GM12878 (cell line): ENCODE results near the gene XRRA1. TPM values are rescaled to one million over a fixed set of nuclear protein-coding genes. Genes with fewer than 3 reads are reported as not detected.

Experiments
- ATAC-seq: fragments of 200-7000 bp; cut with Tn5 transposase; 3 replicates; pipeline ENCODE4 v1.9.1; 2020; ENCODE audit warnings: mild to moderate bottlenecking, moderate library complexity
- BruUV-seq: library from RNA; stranded (reverse); fragments of 400-500 nt; replicated peaks from 2 replicates; lab custom pipeline; 2021; lab: Mats Ljungman, UMichigan
- CTCF ChIA-PET: fragments of 300-600 bp; sonication (Branson Sonifier 250); formaldehyde crosslinking; extraction: SDS; loops from one replicate; lab custom pipeline; 2021; ENCODE audit warnings: inconsistent platforms; lab: Yijun Ruan, JAX
- POLR2A ChIA-PET: fragments of 350-600 bp; formaldehyde crosslinking; extraction: SDS; loops from one replicate; lab custom pipeline; 2021; ENCODE audit warnings: inconsistent platforms; lab: Charles Lee
- RAD21 ChIA-PET: fragments of 300-600 bp; sonication (Branson Sonifier 250); formaldehyde crosslinking; loops from one replicate; lab custom pipeline; 2023; ENCODE audit warnings: antibody characterized with exemption; ENCODE audit not compliant: unreplicated experiment; lab: Charles Lee
- SMC1A ChIA-PET: fragments of 300-600 bp; sonication (Branson Sonifier 250); formaldehyde crosslinking; loops from one replicate; lab custom pipeline; 2023; ENCODE audit not compliant: unreplicated experiment, uncharacterized antibody; lab: Charles Lee
- DNase-seq: peaks from one replicate; pipeline ENCODE4 v3.0.0-alpha.2; 2011; ENCODE audit warnings: low read depth, low spot score
- FAIRE-seq: peaks from 3 replicates; lab custom pipeline; 2011; peaks lifted over from hg19 to GRCh38; lab: Jason Lieb, UNC
- H2AFZ ChIP-seq: 2 replicates; pipeline ENCODE4 v1.6.0; 2011; ENCODE audit warnings: low read depth, low read length, control low read depth; ENCODE audit not compliant: control insufficient read depth
- H3K27ac ChIP-seq: 2 replicates; pipeline ENCODE4 v1.5.1; 2011; ENCODE audit warnings: control low read depth; ENCODE audit not compliant: control insufficient read depth, insufficient read depth
- H3K27me3 ChIP-seq, 2 experiments: replicated peaks in 1 of 2; 2 replicates each; pipeline versions ENCODE4 v1.6.0 to v1.6.1; 2011; ENCODE audit warnings: low read length in 1 of 2; ENCODE audit not compliant: control insufficient read depth in 2 of 2, insufficient read depth in 2 of 2
- H3K36me3 ChIP-seq, 2 experiments: 2 replicates each; pipeline ENCODE4 v1.5.1; 2011; ENCODE audit warnings: low read length in 1 of 2; ENCODE audit not compliant: control insufficient read depth in 2 of 2, insufficient read depth in 2 of 2
- H3K4me1 ChIP-seq: 2 replicates; pipeline ENCODE4 v1.6.1; 2011; ENCODE audit warnings: mild to moderate bottlenecking, low read length, moderate library complexity, mixed read lengths; ENCODE audit not compliant: control insufficient read depth, insufficient read depth
- H3K4me2 ChIP-seq: 2 replicates; pipeline ENCODE4 v1.6.0; 2011; ENCODE audit warnings: control low read depth; ENCODE audit not compliant: control insufficient read depth, insufficient read depth
- H3K4me3 ChIP-seq: fragments of 200-600 bp; sonication (generic); 2 replicates; pipeline ENCODE4 v1.5.1; 2016
- H3K79me2 ChIP-seq: 2 replicates; pipeline ENCODE4 v1.6.0; 2011; ENCODE audit warnings: low read length; ENCODE audit not compliant: control insufficient read depth, insufficient read depth
- H3K9ac ChIP-seq: 2 replicates; pipeline ENCODE4 v1.8.0; 2011; ENCODE audit warnings: low read length, control low read depth, mixed read lengths; ENCODE audit not compliant: control insufficient read depth, insufficient read depth
- H3K9me3 ChIP-seq: replicated peaks from 3 replicates; pipeline ENCODE4 v1.5.1; 2011; ENCODE audit warnings: mild to moderate bottlenecking, low read length; ENCODE audit not compliant: control insufficient read depth, insufficient read depth
- H4K20me1 ChIP-seq: 2 replicates; pipeline ENCODE4 v1.6.0; 2011; ENCODE audit not compliant: control insufficient read depth, insufficient read depth
- ATF7 ChIP-seq: fragments of 450-650 bp; IDR thresholded peaks from 2 replicates; pipeline ENCODE4 v1.6.1; 2016; ENCODE audit warnings: low read depth, mild to moderate bottlenecking
- HDAC6 ChIP-seq: fragments of 200-600 bp; sonication (generic); IDR thresholded peaks from one replicate; pipeline ENCODE4 v1.8.0; 2017; ENCODE audit warnings: antibody characterized with exemption; ENCODE audit not compliant: unreplicated experiment
- MXI1 ChIP-seq: fragments of 150-350 bp; IDR thresholded peaks from 2 replicates; pipeline ENCODE4 v1.6.1; 2011; ENCODE audit warnings: low read depth, mild to moderate bottlenecking, inconsistent platforms, low read length, improper control_type of control experiment
- NFIC ChIP-seq: IDR thresholded peaks from 2 replicates; pipeline ENCODE4 v1.6.1; 2012; ENCODE audit warnings: low read depth, mild to moderate bottlenecking, inconsistent platforms, low read length, moderate library complexity
- SUPT20H ChIP-seq: IDR thresholded peaks from 2 replicates; pipeline ENCODE4 v1.6.1; 2011; ENCODE audit warnings: low read depth, mild to moderate bottlenecking, low read length, moderate library complexity, borderline replicate concordance; ENCODE audit not compliant: control insufficient read depth
- ZSCAN29 ChIP-seq: fragments of 450-650 bp; IDR thresholded peaks from 2 replicates; pipeline ENCODE4 v1.6.1; 2017; ENCODE audit warnings: mild to moderate bottlenecking, moderate library complexity
- WGBS: methylation state at CpG from one replicate; pipeline ENCODE4 v1.1.6; 2016; ENCODE audit warnings: low lambda C conversion rate; ENCODE audit not compliant: insufficient replicate concordance, insufficient coverage; ENCODE audit errors: missing lambda C conversion rate; 5-methylcytosine and 5-hydroxymethylcytosine counted together
- in situ Hi-C: fragments of 300-500 bp; cut with MboI; formaldehyde crosslinking; loops from 9 replicates; pipeline ENCODE4 v1.14.3; 2018; ENCODE audit warnings: mixed read lengths
- intact Hi-C: fragments of 100-400 bp; cut with micrococcal nuclease; formaldehyde crosslinking; loops from one replicate; pipeline ENCODE4 v1.14.2; 2022; ENCODE audit not compliant: unreplicated experiment
- polyA plus RNA-seq, 11 experiments: library from polyadenylated mRNA; depleted of rRNA in 4 of 11; unstranded in 6 of 11; stranded (reverse) in 5 of 11; fragments of >200 nt; fragmentation: Nextera tagmentation in 4 of 11; fragmentation: Illumina TruSeq in 1 of 11; extraction: Ambion mirVana in 4 of 11; extraction: Trizol in 1 of 11; gene quantifications; 1 replicate in 1 of 11; 2 replicates in 10 of 11; pipeline versions ENCODE4 v1.2.1 to v1.2.3, GENCODE V29; 2011 to 2016; ENCODE audit warnings: inconsistent platforms in 2 of 11, missing spikeins in 2 of 11, low read depth in 1 of 11
- total RNA-seq, 4 experiments: library from RNA; depleted of rRNA in 3 of 4; stranded (reverse); fragments of >200 nt in 3 of 4; fragmentation: Illumina TruSeq in 1 of 4; extraction: Trizol in 1 of 4; gene quantifications; 2 replicates each; pipeline versions ENCODE4 v1.2.1 to v1.2.3, GENCODE V29; 2013 to 2021
- TF ChIP-seq, protein P1 (sequence below): IDR thresholded peaks from 2 replicates; pipeline ENCODE4 v1.6.1; 2012; ENCODE audit warnings: improper control_type of control experiment, low read depth, low read length; ENCODE audit not compliant: insufficient replicate concordance
- TF ChIP-seq, protein P2 (sequence below): fragments of 150-350 bp; IDR thresholded peaks from 2 replicates; pipeline ENCODE4 v1.6.1; 2014; ENCODE audit warnings: mild to moderate bottlenecking, low read depth, low read length
- TF ChIP-seq, protein P3 (sequence below): IDR thresholded peaks from 2 replicates; pipeline ENCODE4 v1.6.1; 2012; ENCODE audit warnings: low read length, inconsistent platforms
- TF ChIP-seq, protein P4 (sequence below): fragments of 150-350 bp; IDR thresholded peaks from 2 replicates; pipeline ENCODE4 v1.6.1; 2016; ENCODE audit warnings: low read depth, low read length

XRRA1 gene
- total and polyA plus RNA-seq, 10 of the 15 experiments (the other 5 are each of a cell fraction or from before 2014, with no cell fraction given) = 2.5 to 8.8 (median 4.6) TPM

DNA sequence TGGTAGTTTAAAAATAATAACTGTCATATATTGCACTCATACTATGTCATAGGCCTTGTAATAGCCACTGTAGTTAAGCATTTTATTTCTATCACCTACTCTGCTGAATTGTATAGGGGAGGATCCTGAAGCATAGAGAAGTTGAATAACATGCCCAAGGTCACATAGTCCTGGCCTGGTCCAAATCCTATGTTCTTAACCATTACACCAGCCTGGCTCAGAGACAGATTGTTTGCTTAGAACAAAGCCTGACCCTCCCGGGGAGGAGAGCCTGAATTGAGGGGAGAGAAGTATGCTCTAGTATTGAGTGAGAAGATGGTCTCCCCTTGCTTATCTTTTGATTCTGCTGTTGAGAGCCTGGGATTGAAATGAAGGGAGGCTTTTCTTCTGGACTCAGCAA lies 42.0 kb upstream of the XRRA1 start:
- intact Hi-C loops = no loop called here
- POLR2A ChIA-PET = no interaction called here
- Histone ChIP-seq H3K36me3 (peaks cover 0 to 12% of the 10 kb centered on the region in 2 experiments; a peak in 3 of 4 replicates), H3K4me3 (peak overlapping the region; percentile 100; the same call in 1 of the 2 replicates), H2AFZ (no peak overlapping the region), H3K79me2 (peaks cover 37% of the 10 kb centered on the region), H4K20me1 (no peaks in the 10 kb centered on the region), H3K9me3 (no peaks in the 10 kb centered on the region), H3K4me1 (peaks cover 13% of the 10 kb centered on the region), H3K27me3 (no peaks in the 10 kb centered on the region), H3K9ac (no peak overlapping the region), H3K27ac (no peak overlapping the region), H3K4me2 (peak overlapping the region; percentile 72; the same call in 1 of the 2 replicates)
- DNase-seq = no peak
- 77% methylated on average over 1 of the region's 1 CpG for WGBS
- RAD21 ChIA-PET = no interaction called here
- BruUV-seq = no TSS peak
- FAIRE-seq = no peak
- in situ Hi-C loops = no loop called here
- SMC1A ChIA-PET = no interaction called here
- CTCF ChIA-PET = interaction anchor here (1.3 kb wide), 1 partner anchor 11 kb away, joined by 3 read pairs; no protein-coding TSS in a partner anchor
- ATAC-seq = no peak
- TF ChIP-seq MXI1 = no peak
- TF ChIP-seq, protein P1, sequence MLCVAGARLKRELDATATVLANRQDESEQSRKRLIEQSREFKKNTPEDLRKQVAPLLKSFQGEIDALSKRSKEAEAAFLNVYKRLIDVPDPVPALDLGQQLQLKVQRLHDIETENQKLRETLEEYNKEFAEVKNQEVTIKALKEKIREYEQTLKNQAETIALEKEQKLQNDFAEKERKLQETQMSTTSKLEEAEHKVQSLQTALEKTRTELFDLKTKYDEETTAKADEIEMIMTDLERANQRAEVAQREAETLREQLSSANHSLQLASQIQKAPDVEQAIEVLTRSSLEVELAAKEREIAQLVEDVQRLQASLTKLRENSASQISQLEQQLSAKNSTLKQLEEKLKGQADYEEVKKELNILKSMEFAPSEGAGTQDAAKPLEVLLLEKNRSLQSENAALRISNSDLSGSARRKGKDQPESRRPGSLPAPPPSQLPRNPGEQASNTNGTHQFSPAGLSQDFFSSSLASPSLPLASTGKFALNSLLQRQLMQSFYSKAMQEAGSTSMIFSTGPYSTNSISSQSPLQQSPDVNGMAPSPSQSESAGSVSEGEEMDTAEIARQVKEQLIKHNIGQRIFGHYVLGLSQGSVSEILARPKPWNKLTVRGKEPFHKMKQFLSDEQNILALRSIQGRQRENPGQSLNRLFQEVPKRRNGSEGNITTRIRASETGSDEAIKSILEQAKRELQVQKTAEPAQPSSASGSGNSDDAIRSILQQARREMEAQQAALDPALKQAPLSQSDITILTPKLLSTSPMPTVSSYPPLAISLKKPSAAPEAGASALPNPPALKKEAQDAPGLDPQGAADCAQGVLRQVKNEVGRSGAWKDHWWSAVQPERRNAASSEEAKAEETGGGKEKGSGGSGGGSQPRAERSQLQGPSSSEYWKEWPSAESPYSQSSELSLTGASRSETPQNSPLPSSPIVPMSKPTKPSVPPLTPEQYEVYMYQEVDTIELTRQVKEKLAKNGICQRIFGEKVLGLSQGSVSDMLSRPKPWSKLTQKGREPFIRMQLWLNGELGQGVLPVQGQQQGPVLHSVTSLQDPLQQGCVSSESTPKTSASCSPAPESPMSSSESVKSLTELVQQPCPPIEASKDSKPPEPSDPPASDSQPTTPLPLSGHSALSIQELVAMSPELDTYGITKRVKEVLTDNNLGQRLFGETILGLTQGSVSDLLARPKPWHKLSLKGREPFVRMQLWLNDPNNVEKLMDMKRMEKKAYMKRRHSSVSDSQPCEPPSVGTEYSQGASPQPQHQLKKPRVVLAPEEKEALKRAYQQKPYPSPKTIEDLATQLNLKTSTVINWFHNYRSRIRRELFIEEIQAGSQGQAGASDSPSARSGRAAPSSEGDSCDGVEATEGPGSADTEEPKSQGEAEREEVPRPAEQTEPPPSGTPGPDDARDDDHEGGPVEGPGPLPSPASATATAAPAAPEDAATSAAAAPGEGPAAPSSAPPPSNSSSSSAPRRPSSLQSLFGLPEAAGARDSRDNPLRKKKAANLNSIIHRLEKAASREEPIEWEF = no peak
- TF ChIP-seq, protein P2, sequence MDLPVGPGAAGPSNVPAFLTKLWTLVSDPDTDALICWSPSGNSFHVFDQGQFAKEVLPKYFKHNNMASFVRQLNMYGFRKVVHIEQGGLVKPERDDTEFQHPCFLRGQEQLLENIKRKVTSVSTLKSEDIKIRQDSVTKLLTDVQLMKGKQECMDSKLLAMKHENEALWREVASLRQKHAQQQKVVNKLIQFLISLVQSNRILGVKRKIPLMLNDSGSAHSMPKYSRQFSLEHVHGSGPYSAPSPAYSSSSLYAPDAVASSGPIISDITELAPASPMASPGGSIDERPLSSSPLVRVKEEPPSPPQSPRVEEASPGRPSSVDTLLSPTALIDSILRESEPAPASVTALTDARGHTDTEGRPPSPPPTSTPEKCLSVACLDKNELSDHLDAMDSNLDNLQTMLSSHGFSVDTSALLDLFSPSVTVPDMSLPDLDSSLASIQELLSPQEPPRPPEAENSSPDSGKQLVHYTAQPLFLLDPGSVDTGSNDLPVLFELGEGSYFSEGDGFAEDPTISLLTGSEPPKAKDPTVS = no peak
- no peak for TF ChIP-seq ATF7
- TF ChIP-seq NFIC = no peak
- TF ChIP-seq, protein P3, sequence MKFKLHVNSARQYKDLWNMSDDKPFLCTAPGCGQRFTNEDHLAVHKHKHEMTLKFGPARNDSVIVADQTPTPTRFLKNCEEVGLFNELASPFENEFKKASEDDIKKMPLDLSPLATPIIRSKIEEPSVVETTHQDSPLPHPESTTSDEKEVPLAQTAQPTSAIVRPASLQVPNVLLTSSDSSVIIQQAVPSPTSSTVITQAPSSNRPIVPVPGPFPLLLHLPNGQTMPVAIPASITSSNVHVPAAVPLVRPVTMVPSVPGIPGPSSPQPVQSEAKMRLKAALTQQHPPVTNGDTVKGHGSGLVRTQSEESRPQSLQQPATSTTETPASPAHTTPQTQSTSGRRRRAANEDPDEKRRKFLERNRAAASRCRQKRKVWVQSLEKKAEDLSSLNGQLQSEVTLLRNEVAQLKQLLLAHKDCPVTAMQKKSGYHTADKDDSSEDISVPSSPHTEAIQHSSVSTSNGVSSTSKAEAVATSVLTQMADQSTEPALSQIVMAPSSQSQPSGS = no peak
- no peak for TF ChIP-seq SUPT20H
- TF ChIP-seq, protein P4, sequence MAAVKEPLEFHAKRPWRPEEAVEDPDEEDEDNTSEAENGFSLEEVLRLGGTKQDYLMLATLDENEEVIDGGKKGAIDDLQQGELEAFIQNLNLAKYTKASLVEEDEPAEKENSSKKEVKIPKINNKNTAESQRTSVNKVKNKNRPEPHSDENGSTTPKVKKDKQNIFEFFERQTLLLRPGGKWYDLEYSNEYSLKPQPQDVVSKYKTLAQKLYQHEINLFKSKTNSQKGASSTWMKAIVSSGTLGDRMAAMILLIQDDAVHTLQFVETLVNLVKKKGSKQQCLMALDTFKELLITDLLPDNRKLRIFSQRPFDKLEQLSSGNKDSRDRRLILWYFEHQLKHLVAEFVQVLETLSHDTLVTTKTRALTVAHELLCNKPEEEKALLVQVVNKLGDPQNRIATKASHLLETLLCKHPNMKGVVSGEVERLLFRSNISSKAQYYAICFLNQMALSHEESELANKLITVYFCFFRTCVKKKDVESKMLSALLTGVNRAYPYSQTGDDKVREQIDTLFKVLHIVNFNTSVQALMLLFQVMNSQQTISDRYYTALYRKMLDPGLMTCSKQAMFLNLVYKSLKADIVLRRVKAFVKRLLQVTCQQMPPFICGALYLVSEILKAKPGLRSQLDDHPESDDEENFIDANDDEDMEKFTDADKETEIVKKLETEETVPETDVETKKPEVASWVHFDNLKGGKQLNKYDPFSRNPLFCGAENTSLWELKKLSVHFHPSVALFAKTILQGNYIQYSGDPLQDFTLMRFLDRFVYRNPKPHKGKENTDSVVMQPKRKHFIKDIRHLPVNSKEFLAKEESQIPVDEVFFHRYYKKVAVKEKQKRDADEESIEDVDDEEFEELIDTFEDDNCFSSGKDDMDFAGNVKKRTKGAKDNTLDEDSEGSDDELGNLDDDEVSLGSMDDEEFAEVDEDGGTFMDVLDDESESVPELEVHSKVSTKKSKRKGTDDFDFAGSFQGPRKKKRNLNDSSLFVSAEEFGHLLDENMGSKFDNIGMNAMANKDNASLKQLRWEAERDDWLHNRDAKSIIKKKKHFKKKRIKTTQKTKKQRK = no peak
- TF ChIP-seq ZSCAN29 = no peak
- no peak for TF ChIP-seq HDAC6
